GM12878 (cell line): ENCODE data around the gene PTCD3. TPM values are rescaled to one million over a fixed set of nuclear protein-coding genes. Genes with fewer than 3 reads are reported as not detected.

ENCODE experiments used
- ATAC-seq: fragments of 200-7000 bp; cut with Tn5 transposase; 3 replicates; pipeline ENCODE4 v1.9.1; 2020; ENCODE audit warnings: mild to moderate bottlenecking, moderate library complexity
- BruUV-seq: library from RNA; stranded (reverse); fragments of 400-500 nt; replicated peaks from 2 replicates; lab custom pipeline; 2021; lab: Mats Ljungman, UMichigan
- CTCF ChIA-PET: fragments of 300-600 bp; sonication (Branson Sonifier 250); formaldehyde crosslinking; extraction: SDS; loops from one replicate; lab custom pipeline; 2021; ENCODE audit warnings: inconsistent platforms; lab: Yijun Ruan, JAX
- POLR2A ChIA-PET: fragments of 350-600 bp; formaldehyde crosslinking; extraction: SDS; loops from one replicate; lab custom pipeline; 2021; ENCODE audit warnings: inconsistent platforms; lab: Charles Lee
- RAD21 ChIA-PET: fragments of 300-600 bp; sonication (Branson Sonifier 250); formaldehyde crosslinking; loops from one replicate; lab custom pipeline; 2023; ENCODE audit warnings: antibody characterized with exemption; ENCODE audit not compliant: unreplicated experiment; lab: Charles Lee
- SMC1A ChIA-PET: fragments of 300-600 bp; sonication (Branson Sonifier 250); formaldehyde crosslinking; loops from one replicate; lab custom pipeline; 2023; ENCODE audit not compliant: unreplicated experiment, uncharacterized antibody; lab: Charles Lee
- DNase-seq: peaks from one replicate; pipeline ENCODE4 v3.0.0-alpha.2; 2011; ENCODE audit warnings: low read depth, low spot score
- FAIRE-seq: peaks from 3 replicates; lab custom pipeline; 2011; peaks lifted over from hg19 to GRCh38; lab: Jason Lieb, UNC
- H2AFZ ChIP-seq: 2 replicates; pipeline ENCODE4 v1.6.0; 2011; ENCODE audit warnings: low read depth, low read length, control low read depth; ENCODE audit not compliant: control insufficient read depth
- H3K27ac ChIP-seq: 2 replicates; pipeline ENCODE4 v1.5.1; 2011; ENCODE audit warnings: control low read depth; ENCODE audit not compliant: control insufficient read depth, insufficient read depth
- H3K27me3 ChIP-seq, 2 experiments: replicated peaks in 1 of 2; 2 replicates each; pipeline versions ENCODE4 v1.6.0 to v1.6.1; 2011; ENCODE audit warnings: low read length in 1 of 2; ENCODE audit not compliant: control insufficient read depth in 2 of 2, insufficient read depth in 2 of 2
- H3K36me3 ChIP-seq, 2 experiments: 2 replicates each; pipeline ENCODE4 v1.5.1; 2011; ENCODE audit warnings: low read length in 1 of 2; ENCODE audit not compliant: control insufficient read depth in 2 of 2, insufficient read depth in 2 of 2
- H3K4me1 ChIP-seq: 2 replicates; pipeline ENCODE4 v1.6.1; 2011; ENCODE audit warnings: mild to moderate bottlenecking, low read length, moderate library complexity, mixed read lengths; ENCODE audit not compliant: control insufficient read depth, insufficient read depth
- H3K4me2 ChIP-seq: 2 replicates; pipeline ENCODE4 v1.6.0; 2011; ENCODE audit warnings: control low read depth; ENCODE audit not compliant: control insufficient read depth, insufficient read depth
- H3K4me3 ChIP-seq: fragments of 200-600 bp; sonication (generic); 2 replicates; pipeline ENCODE4 v1.5.1; 2016
- H3K79me2 ChIP-seq: 2 replicates; pipeline ENCODE4 v1.6.0; 2011; ENCODE audit warnings: low read length; ENCODE audit not compliant: control insufficient read depth, insufficient read depth
- H3K9ac ChIP-seq: 2 replicates; pipeline ENCODE4 v1.8.0; 2011; ENCODE audit warnings: low read length, control low read depth, mixed read lengths; ENCODE audit not compliant: control insufficient read depth, insufficient read depth
- H3K9me3 ChIP-seq: replicated peaks from 3 replicates; pipeline ENCODE4 v1.5.1; 2011; ENCODE audit warnings: mild to moderate bottlenecking, low read length; ENCODE audit not compliant: control insufficient read depth, insufficient read depth
- H4K20me1 ChIP-seq: 2 replicates; pipeline ENCODE4 v1.6.0; 2011; ENCODE audit not compliant: control insufficient read depth, insufficient read depth
- CHD1 ChIP-seq: IDR thresholded peaks from 2 replicates; pipeline ENCODE4 v1.6.1; 2012; ENCODE audit warnings: low read depth, low read length, improper control_type of control experiment
- EED ChIP-seq: sonication (generic); IDR thresholded peaks from 2 replicates; pipeline ENCODE4 v1.6.1; 2016; ENCODE audit warnings: antibody characterized with exemption, low read depth
- IKZF2 ChIP-seq, 2 experiments: fragments of 450-650 bp; IDR thresholded peaks; 2 replicates each; pipeline ENCODE4 v1.6.1; 2017; ENCODE audit warnings: mild to moderate bottlenecking in 2 of 2, moderate library complexity in 2 of 2
- NR2C1 ChIP-seq: fragments of 450-650 bp; IDR thresholded peaks from 2 replicates; pipeline ENCODE4 v1.6.1; 2017; ENCODE audit warnings: antibody characterized with exemption, mild to moderate bottlenecking, moderate library complexity
- POLR2A ChIP-seq: IDR thresholded peaks from 2 replicates; pipeline ENCODE4 v1.6.1; 2011; ENCODE audit warnings: low read depth, mild to moderate bottlenecking, low read length
- SPI1 ChIP-seq: IDR thresholded peaks from 2 replicates; pipeline ENCODE4 v1.6.1; 2011; ENCODE audit warnings: low read depth, mild to moderate bottlenecking, low read length, moderate library complexity, borderline replicate concordance; ENCODE audit not compliant: insufficient read depth
- ZBTB4 ChIP-seq: fragments of 450-650 bp; formaldehyde crosslinking; IDR thresholded peaks from 2 replicates; pipeline ENCODE4 v1.4.0; 2022; ENCODE audit warnings: mild to moderate bottlenecking, moderate library complexity
- WGBS: methylation state at CpG from one replicate; pipeline ENCODE4 v1.1.6; 2016; ENCODE audit warnings: low lambda C conversion rate; ENCODE audit not compliant: insufficient replicate concordance, insufficient coverage; ENCODE audit errors: missing lambda C conversion rate; 5-methylcytosine and 5-hydroxymethylcytosine counted together
- in situ Hi-C: fragments of 300-500 bp; cut with MboI; formaldehyde crosslinking; loops from 9 replicates; pipeline ENCODE4 v1.14.3; 2018; ENCODE audit warnings: mixed read lengths
- intact Hi-C: fragments of 100-400 bp; cut with micrococcal nuclease; formaldehyde crosslinking; loops from one replicate; pipeline ENCODE4 v1.14.2; 2022; ENCODE audit not compliant: unreplicated experiment
- polyA plus RNA-seq, 11 experiments: library from polyadenylated mRNA; depleted of rRNA in 4 of 11; unstranded in 6 of 11; stranded (reverse) in 5 of 11; fragments of >200 nt; fragmentation: Nextera tagmentation in 4 of 11; fragmentation: Illumina TruSeq in 1 of 11; extraction: Ambion mirVana in 4 of 11; extraction: Trizol in 1 of 11; gene quantifications; 1 replicate in 1 of 11; 2 replicates in 10 of 11; pipeline versions ENCODE4 v1.2.1 to v1.2.3, GENCODE V29; 2011 to 2016; ENCODE audit warnings: inconsistent platforms in 2 of 11, missing spikeins in 2 of 11, low read depth in 1 of 11
- total RNA-seq, 4 experiments: library from RNA; depleted of rRNA in 3 of 4; stranded (reverse); fragments of >200 nt in 3 of 4; fragmentation: Illumina TruSeq in 1 of 4; extraction: Trizol in 1 of 4; gene quantifications; 2 replicates each; pipeline versions ENCODE4 v1.2.1 to v1.2.3, GENCODE V29; 2013 to 2021

Gene PTCD3
- total and polyA plus RNA-seq, 10 of the 15 experiments (the other 5 are each of a cell fraction or from before 2014, with no cell fraction given), result 44.7 to 177 (median 127) TPM

- TF ChIP-seq ZBTB4 (CRISPR knock-in tag) (no peak), CHD1 (no peak), EED (no peak)
Observed at GRCh38 chr2:86172610-86173009, 66.6 kb downstream of the PTCD3 start (continued).

GRCh38 chr2:86174445-86174844, 68.4 kb downstream of the PTCD3 start:
- WGBS, result 20% methylated on average over 2 of the region's 2 CpGs
- in situ Hi-C loops, result no loop called here
- no peaks in the 10 kb centered on the region; the same call in 1 of the 2 replicates for H3K79me2 ChIP-seq
- no peaks in the 10 kb centered on the region for H4K20me1 ChIP-seq
- FAIRE-seq (no peak), ATAC-seq (peak; percentile 64), DNase-seq (no peak)
- SMC1A ChIA-PET, result no interaction called here
- H3K4me3 ChIP-seq, result no peak overlapping the region
- intact Hi-C loops, result no loop called here
- no peak overlapping the region for H3K27ac ChIP-seq
- H3K36me3 ChIP-seq, result peaks cover 4 to 32% of the 10 kb centered on the region in 2 experiments; a peak in 3 of 4 replicates
- no TSS peak for BruUV-seq
- POLR2A ChIA-PET, result no interaction called here
- H3K4me2 ChIP-seq, result no peak overlapping the region
- no peaks in the 10 kb centered on the region for H3K27me3 ChIP-seq
- CTCF ChIA-PET, result no interaction called here
- peaks cover 5% of the 10 kb centered on the region; the same call in 1 of the 2 replicates for H3K4me1 ChIP-seq
- TF ChIP-seq POLR2A (no peak), NR2C1 (no peak), SPI1 (peak; percentile 62), IKZF2 (IDR thresholded peaks at IDR 0.05) (peak; percentile 44; a peak in 1 of 4 replicates)
- RAD21 ChIA-PET, result no interaction called here
- H3K9me3 ChIP-seq, result no peaks in the 10 kb centered on the region
- no peak overlapping the region for H3K9ac ChIP-seq
- H2AFZ ChIP-seq, result no peak overlapping the region
